Measurements from ENCODE around the gene RFPL1.
"Not testable (repeated sequence)": the region's sequence is repeated elsewhere in the genome, so short reads cannot be mapped to it uniquely, and the experiment has no call there.

RFPL1 gene

DNA sequence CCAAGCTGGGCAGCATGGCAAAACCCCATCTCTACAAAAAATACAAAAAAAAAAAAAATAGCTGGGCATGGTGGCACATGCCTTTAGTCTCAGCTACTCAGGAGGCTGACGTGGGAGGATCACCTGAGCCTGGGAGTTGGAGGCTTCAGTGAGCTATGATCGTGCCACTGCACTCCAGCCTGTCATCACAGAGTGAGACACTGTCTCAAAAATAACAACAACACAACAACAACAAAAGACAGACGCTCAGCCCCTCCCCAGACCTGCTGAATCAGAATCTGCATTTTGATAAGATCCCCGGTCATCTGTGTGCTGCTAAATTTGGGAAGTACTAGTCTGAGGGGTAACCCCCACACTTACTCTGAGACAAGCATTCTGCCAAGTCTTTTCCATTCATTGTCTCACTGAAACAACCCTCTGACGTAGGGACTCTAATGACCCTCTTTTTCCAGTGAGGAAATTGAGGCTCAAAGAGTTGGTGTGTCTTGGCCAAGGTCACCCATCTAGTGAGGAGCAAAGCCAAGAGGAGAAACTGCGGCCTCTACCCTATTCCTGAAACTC lies 49.1 kb downstream of the RFPL1 start:
- Histone ChIP-seq H3K9me3 (ENCODE audit: control insufficient read depth, insufficient read depth, low read length) (no peaks in the 10 kb centered on the region), H3K36me3 (ENCODE audit: control insufficient read depth, low read length) (no peaks in the 10 kb centered on the region), H3K4me2 (ENCODE audit: low read length) (no peak overlapping the region), H4K20me1 (ENCODE audit: control insufficient read depth, insufficient read depth, low read depth, low read length) (no peaks in the 10 kb centered on the region), H3K79me2 (ENCODE audit: control insufficient read depth, low read length) (no peaks in the 10 kb centered on the region), H3K4me1 (ENCODE audit: control insufficient read depth, low read length) (no peaks in the 10 kb centered on the region), H3K27me3 (ENCODE audit: control insufficient read depth, low read length) (0 out of 2 replicates have a peak, but pooled peaks cover 2% of the 10 kb centered on the region), H3K9me2 (replicated peaks; ENCODE audit: control insufficient read depth, low read length) (no peaks in the 10 kb centered on the region), H3K4me3 (ENCODE audit: low read length) (no peak overlapping the region), H3K27ac (ENCODE audit: low read depth, low read length) (no peak overlapping the region), H3F3A (ENCODE audit: control insufficient read depth, insufficient read depth) (no peaks in the 10 kb centered on the region)
- TF ChIP-seq, protein P1, sequence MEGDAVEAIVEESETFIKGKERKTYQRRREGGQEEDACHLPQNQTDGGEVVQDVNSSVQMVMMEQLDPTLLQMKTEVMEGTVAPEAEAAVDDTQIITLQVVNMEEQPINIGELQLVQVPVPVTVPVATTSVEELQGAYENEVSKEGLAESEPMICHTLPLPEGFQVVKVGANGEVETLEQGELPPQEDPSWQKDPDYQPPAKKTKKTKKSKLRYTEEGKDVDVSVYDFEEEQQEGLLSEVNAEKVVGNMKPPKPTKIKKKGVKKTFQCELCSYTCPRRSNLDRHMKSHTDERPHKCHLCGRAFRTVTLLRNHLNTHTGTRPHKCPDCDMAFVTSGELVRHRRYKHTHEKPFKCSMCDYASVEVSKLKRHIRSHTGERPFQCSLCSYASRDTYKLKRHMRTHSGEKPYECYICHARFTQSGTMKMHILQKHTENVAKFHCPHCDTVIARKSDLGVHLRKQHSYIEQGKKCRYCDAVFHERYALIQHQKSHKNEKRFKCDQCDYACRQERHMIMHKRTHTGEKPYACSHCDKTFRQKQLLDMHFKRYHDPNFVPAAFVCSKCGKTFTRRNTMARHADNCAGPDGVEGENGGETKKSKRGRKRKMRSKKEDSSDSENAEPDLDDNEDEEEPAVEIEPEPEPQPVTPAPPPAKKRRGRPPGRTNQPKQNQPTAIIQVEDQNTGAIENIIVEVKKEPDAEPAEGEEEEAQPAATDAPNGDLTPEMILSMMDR (IDR thresholded peaks at IDR 0.05; ENCODE audit: low read depth, low read length, poor library complexity, severe bottlenecking) = no peak
- TF ChIP-seq EZH2phosphoT487 (IDR thresholded peaks at IDR 0.05; ENCODE audit: borderline replicate concordance, low read length) = no peak

DNA sequence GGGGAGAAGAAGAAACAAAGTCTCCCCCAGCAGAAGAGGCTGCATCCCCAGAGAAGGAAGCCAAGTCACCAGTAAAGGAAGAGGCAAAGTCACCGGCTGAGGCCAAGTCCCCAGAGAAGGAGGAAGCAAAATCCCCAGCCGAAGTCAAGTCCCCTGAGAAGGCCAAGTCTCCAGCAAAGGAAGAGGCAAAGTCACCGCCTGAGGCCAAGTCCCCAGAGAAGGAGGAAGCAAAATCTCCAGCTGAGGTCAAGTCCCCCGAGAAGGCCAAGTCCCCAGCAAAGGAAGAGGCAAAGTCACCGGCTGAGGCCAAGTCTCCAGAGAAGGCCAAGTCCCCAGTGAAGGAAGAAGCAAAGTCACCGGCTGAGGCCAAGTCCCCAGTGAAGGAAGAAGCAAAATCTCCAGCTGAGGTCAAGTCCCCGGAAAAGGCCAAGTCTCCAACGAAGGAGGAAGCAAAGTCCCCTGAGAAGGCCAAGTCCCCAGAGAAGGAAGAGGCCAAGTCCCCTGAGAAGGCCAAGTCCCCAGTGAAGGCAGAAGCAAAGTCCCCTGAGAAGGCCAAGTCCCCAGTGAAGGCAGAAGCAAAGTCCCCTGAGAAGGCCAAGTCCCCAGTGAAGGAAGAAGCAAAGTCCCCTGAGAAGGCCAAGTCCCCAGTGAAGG lies 50.9 kb downstream of the RFPL1 start:
- H4K20me1 ChIP-seq (ENCODE audit: control insufficient read depth, insufficient read depth, low read depth, low read length); H3F3A ChIP-seq (ENCODE audit: control insufficient read depth, insufficient read depth); H3K79me2 ChIP-seq (ENCODE audit: control insufficient read depth, low read length); H3K9me3 ChIP-seq (ENCODE audit: control insufficient read depth, insufficient read depth, low read length); H3K4me1 ChIP-seq (ENCODE audit: control insufficient read depth, low read length); H3K9me2 ChIP-seq (replicated peaks; ENCODE audit: control insufficient read depth, low read length); H3K4me3 ChIP-seq (ENCODE audit: low read length); H3K27me3 ChIP-seq (ENCODE audit: control insufficient read depth, low read length); H3K27ac ChIP-seq (ENCODE audit: low read depth, low read length); H3K36me3 ChIP-seq (ENCODE audit: control insufficient read depth, low read length); H3K4me2 ChIP-seq (ENCODE audit: low read length): not testable (repeated sequence)

DNA sequence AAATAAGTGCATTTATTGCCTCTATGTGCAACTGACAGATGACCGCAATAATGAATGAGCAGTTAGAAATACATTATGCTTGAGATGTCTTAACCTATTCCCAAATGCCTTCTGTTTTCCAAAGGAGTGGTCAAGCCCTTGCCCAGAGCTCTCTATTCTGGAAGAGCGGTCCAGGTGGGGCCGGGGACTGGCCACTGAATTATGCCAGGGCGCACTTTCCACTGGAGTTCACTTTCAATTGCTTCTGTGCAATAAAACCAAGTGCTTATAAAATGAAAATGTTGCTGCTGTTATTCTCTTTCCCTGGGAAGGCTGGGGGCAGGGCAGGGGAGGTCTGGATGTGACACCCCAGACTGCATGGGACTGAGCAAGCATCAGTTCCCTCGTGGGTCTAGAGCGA lies 52.6 kb downstream of the RFPL1 start:
- Histone ChIP-seq H3K9me2 (replicated peaks; ENCODE audit: control insufficient read depth, low read length) (no peaks in the 10 kb centered on the region), H3K9me3 (ENCODE audit: control insufficient read depth, insufficient read depth, low read length) (no peaks in the 10 kb centered on the region), H3K27me3 (ENCODE audit: control insufficient read depth, low read length) (0 out of 2 replicates have a peak, but pooled peaks cover 2% of the 10 kb centered on the region), H3K79me2 (ENCODE audit: control insufficient read depth, low read length) (no peaks in the 10 kb centered on the region), H3K36me3 (ENCODE audit: control insufficient read depth, low read length) (no peaks in the 10 kb centered on the region), H3F3A (ENCODE audit: control insufficient read depth, insufficient read depth) (no peaks in the 10 kb centered on the region), H3K27ac (ENCODE audit: low read depth, low read length) (no peak overlapping the region), H3K4me3 (ENCODE audit: low read length) (no peak overlapping the region), H3K4me2 (ENCODE audit: low read length) (no peak overlapping the region), H3K4me1 (ENCODE audit: control insufficient read depth, low read length) (no peaks in the 10 kb centered on the region), H4K20me1 (ENCODE audit: control insufficient read depth, insufficient read depth, low read depth, low read length) (no peaks in the 10 kb centered on the region)
- TF ChIP-seq, protein P1 (IDR thresholded peaks at IDR 0.05; ENCODE audit: low read depth, low read length, poor library complexity, severe bottlenecking) = no peak
- no peak for TF ChIP-seq EZH2phosphoT487 (IDR thresholded peaks at IDR 0.05; ENCODE audit: borderline replicate concordance, low read length)
